ENCODE results near the gene EXOSC5.

Gene EXOSC5

GRCh38 chr19:41352609-41353465 is 44.3 kb downstream of the EXOSC5 start:
- Histone ChIP-seq H3K9ac (ENCODE audit: low read length) (peak overlapping the region; percentile 98), H3K9me2 (ENCODE audit: low read depth, low read length) (no peaks in the 10 kb centered on the region), H3K79me2 (ENCODE audit: insufficient read depth, low read length) (peaks cover 14% of the 10 kb centered on the region), H3K4me3 (ENCODE audit: low read depth, low read length, poor library complexity, severe bottlenecking) (peak overlapping the region; percentile 98), H4K20me1 (ENCODE audit: insufficient read depth, low read length) (no peaks in the 10 kb centered on the region), H3F3A (ENCODE audit: insufficient read depth, low read length) (no peaks in the 10 kb centered on the region), H3K27ac (ENCODE audit: low read depth, low read length, poor library complexity, severe bottlenecking) (peak overlapping the region; percentile 65), H3K4me2 (ENCODE audit: low read length) (peak overlapping the region; percentile 90), H3K27me3 (ENCODE audit: insufficient read depth, low read length) (no peaks in the 10 kb centered on the region), H3K4me1 (ENCODE audit: insufficient read depth, low read length, severe bottlenecking) (peaks cover 22% of the 10 kb centered on the region), H2AFZ (ENCODE audit: low read length) (no peak overlapping the region), H3K9me3 (ENCODE audit: low read length) (no peaks in the 10 kb centered on the region), H3K36me3 (ENCODE audit: insufficient read depth, low read length) (peaks cover 5% of the 10 kb centered on the region; the same call in 1 of the 2 replicates)
- TF ChIP-seq EZH2 (IDR thresholded peaks at IDR 0.05; ENCODE audit: borderline replicate concordance, low read length) (no peak), CTCF (IDR thresholded peaks at IDR 0.05; ENCODE audit: low read length) (peak; percentile 79)

DNA sequence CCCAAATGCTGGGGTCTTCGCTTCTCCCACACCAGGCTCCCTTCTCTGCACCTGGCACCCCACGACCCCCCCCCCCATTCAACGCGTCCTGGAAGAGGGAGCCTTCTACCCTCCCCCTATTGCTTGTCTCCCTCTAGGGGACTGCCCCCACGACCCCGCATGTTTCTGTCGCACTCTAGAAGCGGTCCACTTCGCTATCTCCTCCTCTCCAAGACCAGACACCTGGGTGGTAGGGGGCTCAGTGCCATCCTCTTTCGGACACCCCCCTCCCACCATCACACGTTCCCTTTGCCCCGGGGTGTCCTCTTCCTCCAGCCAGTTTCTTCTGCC is 44.9 kb downstream of the EXOSC5 start:
- Histone ChIP-seq H3K79me2 (ENCODE audit: insufficient read depth, low read length) (peaks cover 14% of the 10 kb centered on the region), H4K20me1 (ENCODE audit: insufficient read depth, low read length) (no peaks in the 10 kb centered on the region), H3K4me3 (ENCODE audit: low read depth, low read length, poor library complexity, severe bottlenecking) (peak overlapping the region; percentile 98), H3K4me1 (ENCODE audit: insufficient read depth, low read length, severe bottlenecking) (peaks cover 22% of the 10 kb centered on the region), H3K9ac (ENCODE audit: low read length) (peak overlapping the region; percentile 98), H3K4me2 (ENCODE audit: low read length) (peak overlapping the region; percentile 90), H3K27ac (ENCODE audit: low read depth, low read length, poor library complexity, severe bottlenecking) (peak overlapping the region; percentile 65), H3K36me3 (ENCODE audit: insufficient read depth, low read length) (peaks cover 5% of the 10 kb centered on the region; the same call in 1 of the 2 replicates), H3K27me3 (ENCODE audit: insufficient read depth, low read length) (no peaks in the 10 kb centered on the region), H3K9me3 (ENCODE audit: low read length) (no peaks in the 10 kb centered on the region), H3K9me2 (ENCODE audit: low read depth, low read length) (no peaks in the 10 kb centered on the region), H3F3A (ENCODE audit: insufficient read depth, low read length) (no peaks in the 10 kb centered on the region), H2AFZ (ENCODE audit: low read length) (no peak overlapping the region)
- TF ChIP-seq CTCF (IDR thresholded peaks at IDR 0.05; ENCODE audit: low read length) = no peak
- TF ChIP-seq EZH2 (IDR thresholded peaks at IDR 0.05; ENCODE audit: borderline replicate concordance, low read length) = no peak

DNA sequence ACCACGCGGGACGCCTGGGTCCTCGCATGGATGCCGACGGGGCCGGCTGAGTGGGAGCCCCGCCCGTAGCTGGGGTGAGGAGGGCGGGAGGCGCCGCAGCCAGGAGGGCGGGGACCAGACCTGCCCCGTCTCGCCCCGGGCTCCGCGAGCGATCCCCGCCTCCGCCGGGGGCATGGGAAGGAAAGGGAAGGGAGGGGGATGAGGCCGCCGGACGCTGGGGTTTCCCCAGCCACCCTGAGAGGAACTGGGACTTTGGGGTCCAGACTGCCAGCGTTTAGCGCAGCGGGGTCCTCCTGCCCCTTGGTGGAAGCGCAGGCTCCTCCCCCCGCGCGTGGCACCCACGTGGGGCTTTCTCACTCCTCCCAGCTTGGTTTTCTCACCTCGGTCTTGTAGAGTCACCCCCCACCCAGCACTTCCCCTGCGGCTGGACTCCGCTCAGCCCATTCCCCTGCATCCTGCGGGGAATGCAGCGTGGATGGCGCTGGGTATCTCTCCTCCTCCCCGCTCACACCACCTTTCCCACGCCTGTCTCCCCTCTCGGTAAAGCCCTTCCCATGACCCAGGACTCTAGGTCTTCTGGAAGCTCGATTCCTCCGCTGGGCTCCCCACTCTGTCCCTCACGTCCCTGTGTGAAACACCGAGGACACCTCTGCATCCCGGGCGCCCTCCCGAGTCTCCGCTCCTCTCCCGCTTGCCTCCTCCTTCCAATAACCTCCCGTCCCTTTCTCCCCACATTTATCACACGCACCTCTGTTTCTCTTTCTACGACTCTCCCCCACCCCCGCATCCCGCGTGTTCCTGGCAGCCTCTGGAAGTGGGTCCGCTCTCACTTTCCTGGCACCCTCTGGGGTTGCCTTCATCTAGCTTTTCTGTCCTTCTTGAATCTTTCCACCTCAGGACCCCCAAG is 45.6 kb downstream of the EXOSC5 start:
- Histone ChIP-seq H3F3A (ENCODE audit: insufficient read depth, low read length) (no peaks in the 10 kb centered on the region), H3K36me3 (ENCODE audit: insufficient read depth, low read length) (peaks cover 9% of the 10 kb centered on the region), H3K4me2 (ENCODE audit: low read length) (peak overlapping the region; percentile 90), H3K9ac (ENCODE audit: low read length) (peak overlapping the region; percentile 98), H3K79me2 (ENCODE audit: insufficient read depth, low read length) (peaks cover 14% of the 10 kb centered on the region), H3K27ac (ENCODE audit: low read depth, low read length, poor library complexity, severe bottlenecking) (peak overlapping the region; percentile 65), H3K4me1 (ENCODE audit: insufficient read depth, low read length, severe bottlenecking) (peaks cover 22% of the 10 kb centered on the region), H3K27me3 (ENCODE audit: insufficient read depth, low read length) (no peaks in the 10 kb centered on the region), H3K9me2 (ENCODE audit: low read depth, low read length) (no peaks in the 10 kb centered on the region), H3K9me3 (ENCODE audit: low read length) (no peaks in the 10 kb centered on the region), H3K4me3 (ENCODE audit: low read depth, low read length, poor library complexity, severe bottlenecking) (peak overlapping the region; percentile 98), H4K20me1 (ENCODE audit: insufficient read depth, low read length) (no peaks in the 10 kb centered on the region), H2AFZ (ENCODE audit: low read length) (no peak overlapping the region)
- TF ChIP-seq EZH2 (IDR thresholded peaks at IDR 0.05; ENCODE audit: borderline replicate concordance, low read length) (no peak), CTCF (IDR thresholded peaks at IDR 0.05; ENCODE audit: low read length) (no peak)
